Stimulated activated naive B cell treated with anti-CD40 and anti-IgM and Interleukin-4, amounts not matched to agents 10 μg/mL and 1 μg/mL and 100 μg/mL, for 72 hours (primary cell): Measurements from ENCODE around the gene BRPF3.

Experiments used
- ATAC-seq, 2 donors: fragments of 150-1000 bp; cut with Tn5 transposase; replicated peaks; 2 replicates each; pipeline ENCODE4 v1.10.0; 2021; ENCODE audit warnings: moderate library complexity in 1 of 2
- DNase-seq: peaks from one replicate; pipeline ENCODE4 v3.0.0; 2021
- H3K27ac Mint-ChIP-seq: one replicate; pipeline ENCODE4 v1.8.0; 2022; ENCODE audit warnings: mild to moderate bottlenecking, mixed read lengths
- H3K27me3 Mint-ChIP-seq, 2 donors: one replicate each; pipeline ENCODE4 v1.8.0; 2022; ENCODE audit warnings: mixed read lengths in 2 of 2
- H3K36me3 Mint-ChIP-seq, 2 donors: one replicate each; pipeline ENCODE4 v1.8.0; 2022; ENCODE audit warnings: mixed read lengths in 2 of 2, mild to moderate bottlenecking in 1 of 2
- H3K4me1 Mint-ChIP-seq, 2 donors: one replicate each; pipeline ENCODE4 v1.8.0; 2022; ENCODE audit warnings: mixed read lengths in 2 of 2, mild to moderate bottlenecking in 1 of 2
- H3K4me3 Mint-ChIP-seq, 2 donors: one replicate each; pipeline ENCODE4 v1.8.0; 2022; ENCODE audit warnings: mild to moderate bottlenecking in 2 of 2, mixed read lengths in 2 of 2, moderate library complexity in 1 of 2
- H3K9me3 Mint-ChIP-seq, 2 donors: one replicate each; pipeline ENCODE4 v1.8.0; 2022; ENCODE audit warnings: mixed read lengths in 2 of 2, mild to moderate bottlenecking in 1 of 2

The BRPF3 gene

GRCh38 chr6:36229223-36229622 lies 32.7 kb downstream of the BRPF3 start:
- DNase-seq (no peak), ATAC-seq (no peak)
- Mint-ChIP-seq H3K4me1 (peaks cover 0 to 2% of the 10 kb centered on the region in 2 donors), H3K4me3 (no peak overlapping the region), H3K27me3 (no peaks in the 10 kb centered on the region), H3K27ac (no peak overlapping the region), H3K36me3 (peaks cover 46 to 51% of the 10 kb centered on the region in 2 donors), H3K9me3 (no peaks in the 10 kb centered on the region)

DNA sequence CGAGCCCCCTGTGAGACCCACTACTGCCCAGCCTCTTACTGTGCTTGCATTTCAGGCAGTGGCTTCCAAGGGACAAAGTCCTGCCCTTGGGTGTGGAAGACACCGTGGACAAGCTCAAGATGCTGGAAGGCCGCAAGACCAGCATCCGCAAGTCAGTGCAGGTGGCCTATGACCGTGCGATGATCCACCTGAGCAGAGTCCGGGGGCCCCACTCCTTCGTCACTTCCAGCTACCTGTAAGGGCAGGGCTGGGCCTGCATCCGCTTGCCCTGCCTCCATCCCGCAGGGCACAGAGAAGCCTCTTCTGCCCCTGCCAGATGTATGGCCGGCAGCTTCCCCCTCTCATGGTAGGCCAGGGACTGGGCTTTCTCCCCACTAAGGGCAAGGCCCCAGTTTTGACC lies 33.8 kb downstream of the BRPF3 start:
- H3K9me3 Mint-ChIP-seq, result no peaks in the 10 kb centered on the region
- peaks cover 38 to 50% of the 10 kb centered on the region in 2 donors for H3K36me3 Mint-ChIP-seq
- H3K4me1 Mint-ChIP-seq, result peaks cover 2% of the 10 kb centered on the region in 2 donors
- no peaks in the 10 kb centered on the region for H3K27me3 Mint-ChIP-seq
- ATAC-seq (no peak), DNase-seq (no peak)
- no peak overlapping the region for H3K27ac Mint-ChIP-seq
- no peak overlapping the region for H3K4me3 Mint-ChIP-seq

DNA sequence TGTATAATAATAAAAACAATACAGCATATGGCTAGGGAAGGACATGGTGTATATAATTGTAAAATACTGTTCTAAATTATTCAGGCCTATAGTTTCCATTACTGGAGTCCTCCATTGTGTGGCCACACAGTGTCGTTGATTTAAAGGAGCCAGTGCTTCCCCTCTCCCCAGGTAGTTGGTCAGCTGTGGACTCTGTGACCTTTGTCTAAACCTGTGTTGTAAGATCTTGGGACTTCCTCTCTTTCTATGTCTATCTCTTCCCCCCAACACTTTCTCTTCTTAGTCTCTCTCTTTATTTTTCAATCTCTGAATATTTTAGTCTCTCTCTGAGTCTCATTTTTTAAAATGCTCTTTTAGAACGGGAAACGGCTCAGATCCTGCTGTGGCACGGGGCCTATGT lies 35.6 kb downstream of the BRPF3 start:
- H3K4me3 Mint-ChIP-seq, result no peak overlapping the region
- peaks cover 2 to 10% of the 10 kb centered on the region in 2 donors for H3K4me1 Mint-ChIP-seq
- DNase-seq (no peak), ATAC-seq (no peak)
- H3K9me3 Mint-ChIP-seq, result no peaks in the 10 kb centered on the region
- H3K36me3 Mint-ChIP-seq, result peaks cover 35 to 51% of the 10 kb centered on the region in 2 donors
- no peak overlapping the region for H3K27ac Mint-ChIP-seq
- H3K27me3 Mint-ChIP-seq, result no peaks in the 10 kb centered on the region

- DNase-seq (no peak), ATAC-seq (peak in 1 of 2 donors; percentile 36)
- Mint-ChIP-seq H3K27ac (no peak overlapping the region), H3K4me1 (peaks cover 0 to 14% of the 10 kb centered on the region in 2 donors), H3K9me3 (no peaks in the 10 kb centered on the region), H3K27me3 (no peaks in the 10 kb centered on the region), H3K36me3 (peaks cover 22 to 42% of the 10 kb centered on the region in 2 donors), H3K4me3 (peak overlapping the region in 1 of 2 donors; percentile 2)
These were observed 38.8 kb downstream of the BRPF3 start for GRCh38 chr6:36235309-36235708.

GRCh38 chr6:36235862-36236261 lies 39.3 kb downstream of the BRPF3 start:
- H3K4me1 Mint-ChIP-seq, result peaks cover 0 to 14% of the 10 kb centered on the region in 2 donors
- no peak for ATAC-seq
- peak overlapping the region; percentile 39 for H3K27ac Mint-ChIP-seq
- H3K27me3 Mint-ChIP-seq, result no peaks in the 10 kb centered on the region
- peaks cover 17 to 36% of the 10 kb centered on the region in 2 donors for H3K36me3 Mint-ChIP-seq
- no peak overlapping the region for H3K4me3 Mint-ChIP-seq
- no peaks in the 10 kb centered on the region for H3K9me3 Mint-ChIP-seq
- no peak for DNase-seq

DNA sequence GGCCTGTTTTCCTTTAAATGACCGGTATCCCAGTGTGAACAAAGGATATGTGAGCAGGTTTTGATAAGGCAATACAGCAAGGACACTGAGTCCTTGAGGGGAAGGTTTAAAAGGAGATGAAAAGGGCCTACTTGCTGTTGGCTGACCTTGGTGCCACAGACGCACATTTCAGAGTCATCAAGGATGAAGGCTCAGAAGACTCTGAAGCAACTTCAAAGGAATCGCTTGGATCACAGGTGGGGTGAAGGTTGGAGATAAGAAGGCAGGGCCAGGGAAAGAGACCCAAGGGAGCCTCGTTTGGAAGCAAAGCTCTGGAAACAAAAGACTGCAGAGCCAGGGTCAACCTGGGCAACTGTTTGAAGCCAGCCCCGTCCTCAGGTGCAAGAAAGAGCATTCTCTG lies 43.2 kb downstream of the BRPF3 start:
- Mint-ChIP-seq H3K36me3 (peaks cover 8 to 10% of the 10 kb centered on the region in 2 donors), H3K27me3 (no peaks in the 10 kb centered on the region), H3K4me1 (peaks cover 21 to 52% of the 10 kb centered on the region in 2 donors), H3K9me3 (peaks cover 0 to 2% of the 10 kb centered on the region in 2 donors), H3K27ac (no peak overlapping the region), H3K4me3 (no peak overlapping the region)
- no peak for DNase-seq
- no peak for ATAC-seq

DNA sequence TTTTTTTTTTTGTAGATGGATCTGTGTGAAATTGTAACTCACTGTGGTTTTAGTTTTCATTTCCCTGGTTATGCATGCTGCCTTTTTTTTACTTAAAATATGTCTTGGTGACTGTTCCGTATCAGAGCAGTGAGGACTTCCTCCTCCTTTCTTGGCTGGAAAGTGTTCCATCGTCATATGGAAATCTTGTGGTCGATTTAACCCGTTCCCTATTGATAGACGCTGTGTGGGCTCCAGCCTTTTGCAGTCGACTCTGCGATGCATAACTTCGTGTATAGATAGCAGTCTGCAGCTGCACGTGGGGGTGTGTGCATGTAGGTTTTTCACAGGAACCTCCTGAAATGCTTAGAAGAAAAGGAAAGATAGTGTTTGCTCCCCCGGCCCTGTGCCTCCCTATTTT lies 45.2 kb downstream of the BRPF3 start:
- Mint-ChIP-seq H3K27ac (peak overlapping the region; percentile 68), H3K36me3 (peaks cover 0 to 5% of the 10 kb centered on the region in 2 donors), H3K9me3 (peaks cover 0 to 2% of the 10 kb centered on the region in 2 donors), H3K4me3 (peak overlapping the region; percentile 42 to 74), H3K27me3 (no peaks in the 10 kb centered on the region), H3K4me1 (peaks cover 29 to 64% of the 10 kb centered on the region in 2 donors)
- DNase-seq (peak; percentile 66), ATAC-seq (peak; percentile 93 to 94)

DNA sequence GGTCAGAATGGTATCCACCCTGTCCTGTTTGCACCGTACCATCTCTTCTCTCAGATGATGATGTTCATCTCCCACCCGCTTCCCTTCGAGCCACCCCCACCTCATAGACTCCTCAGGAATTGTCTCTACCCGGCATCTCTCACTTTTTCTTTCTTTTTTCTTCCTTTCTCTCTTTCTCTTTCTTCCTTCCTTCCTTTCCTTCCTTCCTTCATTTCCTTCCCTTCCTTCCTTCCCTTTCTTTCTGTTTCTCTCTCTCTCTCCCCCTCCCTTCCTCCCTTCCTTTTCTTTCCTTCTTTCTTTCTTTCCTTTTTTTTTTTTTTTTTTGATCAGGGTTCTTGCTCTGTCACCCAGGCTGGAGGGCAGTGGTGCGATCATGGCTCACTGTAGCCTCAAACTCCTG lies 45.6 kb downstream of the BRPF3 start:
- peak overlapping the region; percentile 68 for H3K27ac Mint-ChIP-seq
- peaks cover 30 to 60% of the 10 kb centered on the region in 2 donors for H3K4me1 Mint-ChIP-seq
- peak overlapping the region; percentile 42 to 74 for H3K4me3 Mint-ChIP-seq
- H3K9me3 Mint-ChIP-seq, result peaks cover 0 to 2% of the 10 kb centered on the region in 2 donors
- ATAC-seq (no peak), DNase-seq (no peak)
- H3K36me3 Mint-ChIP-seq, result peaks cover 4 to 5% of the 10 kb centered on the region in 2 donors
- H3K27me3 Mint-ChIP-seq, result peaks cover 0 to 1% of the 10 kb centered on the region in 2 donors

GRCh38 chr6:36242626-36243025 lies 46.1 kb downstream of the BRPF3 start:
- H3K27me3 Mint-ChIP-seq, result peaks cover 0 to 6% of the 10 kb centered on the region in 2 donors
- peak overlapping the region; percentile 7 for H3K27ac Mint-ChIP-seq
- ATAC-seq (no peak), DNase-seq (no peak)
- H3K4me1 Mint-ChIP-seq, result peaks cover 30 to 56% of the 10 kb centered on the region in 2 donors
- H3K9me3 Mint-ChIP-seq, result peaks cover 0 to 2% of the 10 kb centered on the region in 2 donors
- peak overlapping the region in 1 of 2 donors; percentile 74 for H3K4me3 Mint-ChIP-seq
- peaks cover 5 to 6% of the 10 kb centered on the region in 2 donors for H3K36me3 Mint-ChIP-seq

DNA sequence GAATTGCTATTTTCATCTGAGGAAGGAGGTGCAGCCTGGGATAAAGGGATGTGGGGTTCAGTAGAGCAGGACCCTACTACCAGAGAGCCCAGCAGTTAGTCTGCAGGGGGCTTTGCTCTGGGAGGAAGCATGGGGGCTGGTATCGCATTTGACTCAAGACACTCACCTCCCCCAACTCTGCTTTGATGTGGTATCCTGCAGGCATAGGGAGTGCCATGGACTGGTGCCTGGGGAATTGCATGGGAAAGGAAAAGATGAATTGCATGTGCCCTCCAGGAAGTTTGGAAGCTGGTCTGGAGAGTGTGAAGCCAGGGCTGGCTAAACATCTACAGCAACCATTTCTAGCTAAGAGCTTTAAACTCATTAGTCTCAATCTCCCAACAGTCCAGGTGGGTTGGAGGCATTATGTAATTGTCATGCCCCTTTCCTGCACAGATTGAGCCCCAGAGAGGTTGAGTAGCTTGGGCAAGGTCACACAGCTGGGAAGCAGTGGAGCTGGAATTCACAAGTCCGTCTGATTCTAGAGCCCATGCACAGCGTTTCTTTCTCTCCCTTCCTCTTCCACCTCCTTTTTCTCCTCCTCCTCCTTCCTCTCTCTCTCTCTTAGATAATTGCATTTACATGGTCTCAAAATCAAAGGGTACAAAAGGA lies 47.1 kb downstream of the BRPF3 start:
- ATAC-seq (no peak), DNase-seq (no peak)
- Mint-ChIP-seq H3K27ac (no peak overlapping the region), H3K4me1 (peaks cover 30 to 56% of the 10 kb centered on the region in 2 donors), H3K4me3 (no peak overlapping the region), H3K36me3 (peaks cover 2 to 6% of the 10 kb centered on the region in 2 donors), H3K27me3 (peaks cover 0 to 6% of the 10 kb centered on the region in 2 donors), H3K9me3 (peaks cover 0 to 2% of the 10 kb centered on the region in 2 donors)

DNA sequence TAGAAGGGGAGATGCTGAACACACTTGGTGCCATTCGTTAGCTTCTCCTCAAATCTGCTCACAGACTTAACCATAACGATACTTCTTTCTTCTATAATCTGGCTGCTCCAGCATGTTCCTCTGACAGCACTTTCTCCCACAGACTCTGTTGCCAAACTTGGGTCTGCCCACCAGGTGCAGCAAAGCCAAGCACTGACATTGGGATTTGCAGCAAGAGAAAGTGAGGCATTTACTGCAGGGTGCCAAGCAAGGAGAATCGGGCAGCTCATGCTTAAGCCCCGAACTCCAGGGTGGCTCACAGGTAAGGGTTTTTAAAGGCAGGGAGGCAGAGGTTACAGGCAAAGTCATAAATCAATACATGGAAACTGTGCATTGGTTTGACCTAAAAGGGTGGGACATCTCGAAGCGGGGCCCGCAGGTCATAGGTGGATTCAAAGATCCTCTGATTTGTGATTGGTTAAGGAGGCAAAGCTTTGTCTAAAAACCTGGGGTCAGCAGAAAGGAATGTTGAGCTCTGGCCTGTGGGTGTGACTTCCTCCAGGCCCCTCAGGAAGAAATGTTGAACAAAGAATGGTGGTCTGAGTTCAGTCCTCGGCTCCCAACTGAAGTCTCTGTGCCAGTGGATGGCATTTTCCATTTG lies 48.2 kb downstream of the BRPF3 start:
- no peak overlapping the region for H3K4me3 Mint-ChIP-seq
- H3K9me3 Mint-ChIP-seq, result peaks cover 0 to 2% of the 10 kb centered on the region in 2 donors
- peaks cover 0 to 6% of the 10 kb centered on the region in 2 donors for H3K27me3 Mint-ChIP-seq
- peaks cover 2 to 6% of the 10 kb centered on the region in 2 donors for H3K36me3 Mint-ChIP-seq
- DNase-seq (no peak), ATAC-seq (no peak)
- no peak overlapping the region for H3K27ac Mint-ChIP-seq
- peaks cover 30 to 56% of the 10 kb centered on the region in 2 donors for H3K4me1 Mint-ChIP-seq

GRCh38 chr6:36245572-36246061 lies 49.1 kb downstream of the BRPF3 start:
- Mint-ChIP-seq H3K4me1 (peaks cover 30 to 56% of the 10 kb centered on the region in 2 donors), H3K36me3 (peaks cover 2 to 6% of the 10 kb centered on the region in 2 donors)
- ATAC-seq, result peak; percentile 17 to 21

DNA sequence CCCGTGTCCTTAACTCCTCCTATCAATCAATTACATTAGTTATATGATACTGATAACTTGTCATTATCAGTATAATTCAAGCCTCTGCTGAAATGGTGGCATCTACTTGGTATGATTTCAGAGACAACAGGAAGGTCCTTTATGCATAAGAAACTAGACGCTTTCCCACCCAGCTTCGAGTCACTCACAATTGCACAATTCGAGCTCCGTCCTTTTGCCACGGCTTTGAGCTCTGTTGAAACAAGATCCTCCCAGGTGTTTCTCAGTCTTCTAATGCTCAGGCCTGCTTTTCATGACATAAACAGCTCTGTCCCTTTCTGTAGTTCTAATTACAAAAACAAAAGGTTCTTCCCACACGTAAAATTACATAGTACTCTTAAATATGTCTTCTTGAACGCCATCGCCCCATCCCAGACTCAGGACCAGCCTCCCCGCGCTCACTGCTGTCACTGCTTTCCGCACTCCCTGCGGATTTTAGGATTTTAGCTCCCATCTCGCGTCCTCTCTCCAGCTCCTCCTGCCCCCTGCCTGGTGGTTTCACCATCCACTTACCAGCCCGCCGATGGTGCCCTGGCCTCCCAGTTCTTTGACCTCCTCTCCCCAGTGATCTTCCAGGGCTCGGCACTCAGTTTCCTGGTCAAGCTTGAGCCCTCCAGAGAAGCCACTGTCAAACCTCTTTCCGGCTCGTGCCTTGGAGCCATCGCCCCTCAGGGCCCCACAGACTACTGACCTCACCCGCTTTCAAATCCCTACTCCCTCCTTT lies 50.1 kb downstream of the BRPF3 start:
- no peak overlapping the region for H3K4me3 Mint-ChIP-seq
- peaks cover 0 to 6% of the 10 kb centered on the region in 2 donors for H3K27me3 Mint-ChIP-seq
- no peak for ATAC-seq
- peaks cover 0 to 2% of the 10 kb centered on the region in 2 donors for H3K9me3 Mint-ChIP-seq
- peaks cover 25 to 49% of the 10 kb centered on the region in 2 donors for H3K4me1 Mint-ChIP-seq
- no peak overlapping the region for H3K27ac Mint-ChIP-seq
- H3K36me3 Mint-ChIP-seq, result peaks cover 2 to 6% of the 10 kb centered on the region in 2 donors
- no peak for DNase-seq

More at GRCh38 chr6:36245572-36246061, 49.1 kb downstream of the BRPF3 start:
- DNase-seq, result no peak
- Mint-ChIP-seq H3K27me3 (peaks cover 0 to 6% of the 10 kb centered on the region in 2 donors), H3K4me3 (peak overlapping the region in 1 of 2 donors; percentile 22), H3K27ac (peak overlapping the region; percentile 28), H3K9me3 (peaks cover 0 to 2% of the 10 kb centered on the region in 2 donors)

- Mint-ChIP-seq H3K4me3 (no peak overlapping the region), H3K36me3 (peaks cover 2 to 10% of the 10 kb centered on the region in 2 donors), H3K27me3 (peaks cover 5 to 6% of the 10 kb centered on the region in 2 donors), H3K9me3 (peaks cover 0 to 2% of the 10 kb centered on the region in 2 donors), H3K4me1 (peaks cover 17 to 39% of the 10 kb centered on the region in 2 donors), H3K27ac (no peak overlapping the region)
- DNase-seq (no peak), ATAC-seq (no peak)
These were observed 51.1 kb downstream of the BRPF3 start for GRCh38 chr6:36247693-36248092.
